GM19193 (cell line): Measurements from ENCODE around the gene PPM1E.

Source experiments
- POLR2A ChIP-seq: IDR thresholded peaks from 4 replicates; pipeline ENCODE4 v1.6.1; 2011; ENCODE audit not compliant: insufficient read depth, insufficient read length; ENCODE audit errors: extremely low read depth

PPM1E gene

GRCh38 chr17:58811290-58811689, 55.6 kb downstream of the PPM1E start:
- TF ChIP-seq POLR2A = no peak

GRCh38 chr17:58813712-58814111, 58.1 kb downstream of the PPM1E start:
- no peak for TF ChIP-seq POLR2A

GRCh38 chr17:58818654-58819053, 63.0 kb downstream of the PPM1E start:
- TF ChIP-seq POLR2A = no peak

GRCh38 chr17:58822148-58823050, 66.7 kb downstream of the PPM1E start:
- no peak for TF ChIP-seq POLR2A

GRCh38 chr17:58823051-58823525, 67.4 kb downstream of the PPM1E start:
- TF ChIP-seq POLR2A = no peak

GRCh38 chr17:58829172-58829637, 73.6 kb downstream of the PPM1E start:
- TF ChIP-seq POLR2A = no peak

- TF ChIP-seq POLR2A = no peak
These were observed 76.1 kb downstream of the PPM1E start for GRCh38 chr17:58831780-58832179.

- no peak for TF ChIP-seq POLR2A
These were observed 76.9 kb downstream of the PPM1E start for GRCh38 chr17:58832514-58832913.

- no peak for TF ChIP-seq POLR2A
These were observed 82.0 kb downstream of the PPM1E start for GRCh38 chr17:58837699-58838098.

GRCh38 chr17:58840820-58841612, 85.4 kb downstream of the PPM1E start:
- TF ChIP-seq POLR2A = no peak

- no peak for TF ChIP-seq POLR2A
These were observed 109.6 kb downstream of the PPM1E start for GRCh38 chr17:58865301-58865700.

- no peak for TF ChIP-seq POLR2A
These were observed 115.1 kb downstream of the PPM1E start for GRCh38 chr17:58870747-58871146.

- TF ChIP-seq POLR2A = no peak
These were observed 118.3 kb downstream of the PPM1E start for GRCh38 chr17:58873926-58874325.

GRCh38 chr17:58875261-58875660, 119.6 kb downstream of the PPM1E start:
- no peak for TF ChIP-seq POLR2A

- TF ChIP-seq POLR2A = no peak
These were observed 128.5 kb downstream of the PPM1E start for GRCh38 chr17:58884161-58884560.

- TF ChIP-seq POLR2A = no peak
These were observed 130.9 kb downstream of the PPM1E start for GRCh38 chr17:58886514-58886913.

- no peak for TF ChIP-seq POLR2A
These were observed 134.3 kb downstream of the PPM1E start for GRCh38 chr17:58889928-58890327.

- TF ChIP-seq POLR2A = no peak
These were observed 143.5 kb downstream of the PPM1E start for GRCh38 chr17:58899191-58899590.
